K562 (cell line): ENCODE data around the gene NFATC3. TPM values are rescaled to one million over a fixed set of nuclear protein-coding genes. Genes with fewer than 3 reads are reported as not detected.

Experiments
- BHLHE40 ChIP-seq: IDR thresholded peaks from 2 replicates; pipeline ENCODE4 v1.6.1; 2011; ENCODE audit warnings: low read length, improper control_type of control experiment
- FOXM1 ChIP-seq, 2 experiments: fragments of 450-650 bp in 1 of 2; sonication (generic) in 1 of 2; formaldehyde crosslinking in 1 of 2; IDR thresholded peaks; 2 replicates each; pipeline versions ENCODE4 v1.6.1 to v1.9.0; 2017 to 2022; ENCODE audit warnings: low read depth in 2 of 2, mild to moderate bottlenecking in 2 of 2, missing genetic modification reagents in 1 of 2, moderate library complexity in 1 of 2
- IRF1 ChIP-seq: sonication (generic); formaldehyde crosslinking; IDR thresholded peaks from 2 replicates; pipeline ENCODE4 v1.8.0; 2022; ENCODE audit warnings: missing genetic modification reagents, mild to moderate bottlenecking, borderline replicate concordance
- PRDM10 ChIP-seq: fragments of 450-650 bp; IDR thresholded peaks from 2 replicates; pipeline ENCODE4 v1.6.1; 2018; ENCODE audit not compliant: partially characterized antibody
- RFX5 ChIP-seq: IDR thresholded peaks from 2 replicates; pipeline ENCODE4 v1.6.1; 2011; ENCODE audit warnings: low read depth, mild to moderate bottlenecking, improper control_type of control experiment, low read length
- TOE1 ChIP-seq, 2 experiments: fragments of 450-650 bp in 1 of 2; sonication (generic) in 1 of 2; formaldehyde crosslinking in 1 of 2; IDR thresholded peaks; 2 replicates each; pipeline versions ENCODE4 v1.7.1 to v1.8.0; 2016 to 2022; ENCODE audit warnings: borderline replicate concordance in 2 of 2, mild to moderate bottlenecking in 2 of 2, antibody characterized with exemption in 1 of 2, inconsistent platforms in 1 of 2, low read depth in 1 of 2, missing genetic modification reagents in 1 of 2, moderate library complexity in 1 of 2
- ZC3H4 ChIP-seq: sonication (generic); formaldehyde crosslinking; IDR thresholded peaks from 2 replicates; pipeline ENCODE4 v1.9.0; 2021; ENCODE audit warnings: missing genetic modification reagents, borderline replicate concordance
- polyA plus RNA-seq, 8 experiments: library from polyadenylated mRNA; depleted of rRNA in 4 of 8; stranded (reverse) in 5 of 8; unstranded in 3 of 8; fragments of >200 nt; fragmentation: Nextera tagmentation in 2 of 8; fragmentation: Illumina TruSeq in 1 of 8; extraction: Ambion mirVana in 2 of 8; extraction: Trizol in 1 of 8; gene quantifications; 2 replicates each; pipeline versions ENCODE4 v1.2.1 to v1.2.3, GENCODE V29; 2011 to 2014; ENCODE audit warnings: inconsistent platforms in 1 of 8, missing spikeins in 1 of 8
- total RNA-seq, 7 experiments: library from RNA; depleted of rRNA in 6 of 7; stranded (reverse); fragments of >200 nt in 6 of 7; fragmentation: Illumina TruSeq in 2 of 7; extraction: Trizol in 2 of 7; gene quantifications; 2 replicates each; pipeline versions ENCODE4 v1.2.1 to v1.2.3, GENCODE V29; 2011 to 2021; ENCODE audit warnings: low replicate concordance in 1 of 7

Gene NFATC3
- total and polyA plus RNA-seq, 9 of the 15 experiments (the other 6 are each of a cell fraction or from before 2014, with no cell fraction given) = 15.7 to 98.4 (median 59.4) TPM

- TF ChIP-seq IRF1 (CRISPR knock-in tag) (peak; percentile 85; the same call in 1 of the 2 replicates), RFX5 (no peak), FOXM1 (IDR thresholded peaks at IDR 0.05; ENCODE audit: low read depth) (no peak), FOXM1 (CRISPR knock-in tag; IDR thresholded peaks at IDR 0.05; ENCODE audit: low read depth) (peak; percentile 33), ZC3H4 (peak; percentile 74; the same call in 1 of the 2 replicates), BHLHE40 (peak; percentile 55; the same call in 1 of the 2 replicates), TOE1 (IDR thresholded peaks at IDR 0.05; ENCODE audit: borderline replicate concordance) (no peak; the same call in none of the 2 replicates), TOE1 (CRISPR knock-in tag; IDR thresholded peaks at IDR 0.05; ENCODE audit: borderline replicate concordance, low read depth) (0 out of 2 replicates have a peak, but pooled peaks have one; percentile 58), PRDM10 (peak; percentile 85)
These were observed 179.2 kb downstream of the NFATC3 start, which contains the start of gene SLC7A6 (continued) for GRCh38 chr16:68264128-68265077.
